Right lobe of liver (tissue), 4 donors: ENCODE measurements around the gene EFCAB12.

Experiments
- POLR2A ChIP-seq: fragments of 450-650 bp; IDR thresholded peaks from one replicate; pipeline ENCODE4 v1.6.1; 2017; ENCODE audit warnings: antibody characterized with exemption, mild to moderate bottlenecking
- TF ChIP-seq, protein P1 (sequence below), 4 donors: fragments of 200-600 bp in 3 of 4; fragments of 450-650 bp in 1 of 4; IDR thresholded peaks; one replicate each; pipeline versions ENCODE4 v1.5.1 to v1.8.0; 2016 to 2022; ENCODE audit warnings: antibody characterized with exemption in 4 of 4, mild to moderate bottlenecking in 2 of 4
- donor health status: DM: no; HTN: no; CAD: no.
- donor health status: DM: no; HTN: no; CAD: no.
- donor health status: DM: no; HTN: yes; CAD: no.

GRCh38 chr3:129462361-129462968 is 34.0 kb upstream of the EFCAB12 start:
- TF ChIP-seq, protein P1, sequence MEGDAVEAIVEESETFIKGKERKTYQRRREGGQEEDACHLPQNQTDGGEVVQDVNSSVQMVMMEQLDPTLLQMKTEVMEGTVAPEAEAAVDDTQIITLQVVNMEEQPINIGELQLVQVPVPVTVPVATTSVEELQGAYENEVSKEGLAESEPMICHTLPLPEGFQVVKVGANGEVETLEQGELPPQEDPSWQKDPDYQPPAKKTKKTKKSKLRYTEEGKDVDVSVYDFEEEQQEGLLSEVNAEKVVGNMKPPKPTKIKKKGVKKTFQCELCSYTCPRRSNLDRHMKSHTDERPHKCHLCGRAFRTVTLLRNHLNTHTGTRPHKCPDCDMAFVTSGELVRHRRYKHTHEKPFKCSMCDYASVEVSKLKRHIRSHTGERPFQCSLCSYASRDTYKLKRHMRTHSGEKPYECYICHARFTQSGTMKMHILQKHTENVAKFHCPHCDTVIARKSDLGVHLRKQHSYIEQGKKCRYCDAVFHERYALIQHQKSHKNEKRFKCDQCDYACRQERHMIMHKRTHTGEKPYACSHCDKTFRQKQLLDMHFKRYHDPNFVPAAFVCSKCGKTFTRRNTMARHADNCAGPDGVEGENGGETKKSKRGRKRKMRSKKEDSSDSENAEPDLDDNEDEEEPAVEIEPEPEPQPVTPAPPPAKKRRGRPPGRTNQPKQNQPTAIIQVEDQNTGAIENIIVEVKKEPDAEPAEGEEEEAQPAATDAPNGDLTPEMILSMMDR (IDR thresholded peaks at IDR 0.05) = no peak
- TF ChIP-seq POLR2A = no peak
